ENCODE results near the gene NLRP8.
"Not testable (repeated sequence)": the region's sequence is repeated elsewhere in the genome, so short reads cannot be mapped to it uniquely, and the experiment has no call there.

The NLRP8 gene

GRCh38 chr19:55980415-55980814 is 32.8 kb downstream of the NLRP8 start:
- DNase-seq = no peak

- DNase-seq = no peak
Measured at GRCh38 chr19:55985254-55985653, 37.6 kb downstream of the NLRP8 start.

- no peak for DNase-seq
Measured at GRCh38 chr19:55986487-55986886, 38.9 kb downstream of the NLRP8 start, which contains the start of gene NLRP5. Gene NLRP5 (plus strand): TSS chr19:55986775.

GRCh38 chr19:55990831-55991230 is 43.2 kb downstream of the NLRP8 start:
- no peak for DNase-seq

GRCh38 chr19:55993492-55993891 is 45.9 kb downstream of the NLRP8 start:
- no peak for DNase-seq

GRCh38 chr19:56014765-56015164 is 67.1 kb downstream of the NLRP8 start:
- no peak for DNase-seq

- no peak for DNase-seq
Measured at GRCh38 chr19:56015756-56016155, 68.1 kb downstream of the NLRP8 start.

GRCh38 chr19:56019325-56019724 is 71.7 kb downstream of the NLRP8 start:
- DNase-seq = not testable (repeated sequence)

- not testable (repeated sequence) for DNase-seq
Measured at GRCh38 chr19:56020355-56020975, 72.8 kb downstream of the NLRP8 start.

- DNase-seq = no peak
Measured at GRCh38 chr19:56026769-56027168, 79.1 kb downstream of the NLRP8 start.

All from activated naive CD4-positive, alpha-beta T cell treated with anti-CD3 and anti-CD28 coated beads, Interleukin-2, amount 50 U/mL, for 16 hours (primary cell).